HEK293T (cell line): ENCODE measurements around the gene ATG2B.

ENCODE experiments used
- FOXM1 ChIP-seq: fragments of 450-650 bp; IDR thresholded peaks from 2 replicates; pipeline ENCODE4 v1.6.1; 2017; ENCODE audit warnings: mild to moderate bottlenecking, borderline replicate concordance
- HDGF ChIP-seq: fragments of 450-650 bp; IDR thresholded peaks from 2 replicates; pipeline ENCODE4 v1.6.1; 2017; ENCODE audit warnings: antibody characterized with exemption, borderline replicate concordance
- L3MBTL2 ChIP-seq: fragments of 450-650 bp; conservative IDR thresholded peaks from 2 replicates; pipeline ENCODE4 v1.6.1; 2016; ENCODE audit warnings: mild to moderate bottlenecking
- LEF1 ChIP-seq: fragments of 450-650 bp; IDR thresholded peaks from 2 replicates; pipeline ENCODE4 v1.6.1; 2017; ENCODE audit warnings: mild to moderate bottlenecking, borderline replicate concordance
- SP1 ChIP-seq: fragments of 450-650 bp; IDR thresholded peaks from 2 replicates; pipeline ENCODE4 v1.6.1; 2017

- no peak for TF ChIP-seq LEF1
- TF ChIP-seq FOXM1: no peak
- TF ChIP-seq HDGF: no peak
- no peak for TF ChIP-seq SP1
- no peak for TF ChIP-seq L3MBTL2
Measured at GRCh38 chr14:96242126-96242525, 121.0 kb downstream of the ATG2B start.
